HUES48 (cell line): ENCODE data around the gene MICALL1.

Source experiments
- H3K27ac ChIP-seq: one replicate; pipeline ENCODE4 v1.7.0; 2013; ENCODE audit warnings: low read depth, low read length, inconsistent platforms
- H3K27me3 ChIP-seq: 2 replicates; pipeline ENCODE4 v1.6.1; 2013; ENCODE audit warnings: mild to moderate bottlenecking, low read length; ENCODE audit not compliant: control insufficient read depth, insufficient read depth
- H3K36me3 ChIP-seq: 2 replicates; pipeline ENCODE4 v1.6.1; 2013; ENCODE audit warnings: low read length; ENCODE audit not compliant: control insufficient read depth, insufficient read depth
- H3K4me1 ChIP-seq: 2 replicates; pipeline ENCODE4 v1.6.1; 2013; ENCODE audit warnings: mild to moderate bottlenecking, low read length; ENCODE audit not compliant: control insufficient read depth, insufficient read depth
- H3K4me3 ChIP-seq: 2 replicates; pipeline ENCODE4 v1.5.1; 2013; ENCODE audit warnings: mild to moderate bottlenecking, low read depth, low read length
- H3K9ac ChIP-seq: 2 replicates; pipeline ENCODE4 v1.6.1; 2013; ENCODE audit warnings: mild to moderate bottlenecking, low read depth, low read length, moderate library complexity
- H3K9me3 ChIP-seq: 2 replicates; pipeline ENCODE4 v1.6.1; 2013; ENCODE audit warnings: low read length; ENCODE audit not compliant: control insufficient read depth, insufficient read depth

MICALL1 gene

DNA sequence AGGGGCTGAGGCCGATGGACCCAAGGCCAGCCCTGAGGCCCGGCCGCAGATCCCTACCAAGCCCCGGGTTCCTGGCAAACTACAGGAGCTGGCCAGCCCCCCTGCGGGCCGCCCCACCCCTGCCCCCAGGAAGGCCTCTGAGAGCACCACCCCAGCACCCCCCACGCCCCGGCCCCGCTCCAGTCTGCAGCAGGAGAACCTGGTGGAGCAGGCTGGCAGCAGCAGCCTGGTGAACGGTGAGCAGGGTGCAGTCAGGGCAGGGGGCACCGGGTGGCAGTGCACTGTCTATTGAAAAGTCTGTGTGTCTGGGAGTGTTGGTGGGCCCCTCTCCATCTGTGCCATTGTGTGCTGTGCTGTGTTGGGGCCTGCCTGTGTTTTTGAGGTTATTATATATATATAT is 16.1 kb downstream of the MICALL1 start:
- H3K4me1 ChIP-seq = no peaks in the 10 kb centered on the region
- no peak overlapping the region for H3K4me3 ChIP-seq
- no peaks in the 10 kb centered on the region for H3K27me3 ChIP-seq
- no peaks in the 10 kb centered on the region for H3K9me3 ChIP-seq
- no peak overlapping the region for H3K27ac ChIP-seq
- peaks cover 55% of the 10 kb centered on the region for H3K36me3 ChIP-seq
- no peak overlapping the region for H3K9ac ChIP-seq

GRCh38 chr22:37923927-37924326 is 17.8 kb downstream of the MICALL1 start:
- Histone ChIP-seq H3K9me3 (no peaks in the 10 kb centered on the region), H3K27me3 (no peaks in the 10 kb centered on the region), H3K9ac (no peak overlapping the region), H3K4me1 (no peaks in the 10 kb centered on the region), H3K4me3 (no peak overlapping the region), H3K36me3 (peaks cover 46% of the 10 kb centered on the region), H3K27ac (no peak overlapping the region)

DNA sequence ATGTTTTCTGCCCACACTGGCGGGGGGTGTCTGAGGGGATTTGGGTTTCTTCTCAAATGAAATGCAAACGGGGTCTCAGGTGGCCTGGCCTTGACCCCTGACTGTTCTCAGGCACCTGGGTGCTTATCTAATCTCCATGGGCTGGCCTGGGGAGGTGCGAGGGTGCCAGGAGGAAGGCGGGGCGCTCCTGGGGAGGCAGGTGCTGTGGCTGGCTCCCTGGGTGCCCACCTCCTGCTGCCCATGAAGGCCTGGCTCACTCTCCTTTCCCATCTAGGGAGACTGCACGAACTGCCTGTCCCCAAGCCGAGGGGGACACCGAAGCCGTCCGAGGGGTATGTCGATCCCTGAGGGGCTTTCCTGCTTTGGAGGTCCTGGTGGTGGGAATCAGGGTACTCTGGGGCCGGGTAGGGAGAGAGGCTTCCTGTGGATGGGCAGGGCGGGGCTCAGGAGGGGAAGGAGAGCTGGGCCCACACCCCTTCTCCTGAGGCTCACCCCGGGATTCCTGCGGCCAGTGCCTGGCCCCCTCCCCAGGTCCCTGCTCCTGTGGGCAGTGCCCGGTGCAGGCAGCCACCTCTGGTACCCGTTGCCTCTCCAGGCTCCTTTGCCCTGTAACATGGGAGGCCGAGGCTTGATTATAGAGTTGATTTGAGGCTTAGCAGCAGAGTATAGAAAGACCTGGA is 18.4 kb downstream of the MICALL1 start:
- H3K36me3 ChIP-seq = peaks cover 42% of the 10 kb centered on the region
- no peak overlapping the region for H3K9ac ChIP-seq
- H3K27me3 ChIP-seq = no peaks in the 10 kb centered on the region
- no peaks in the 10 kb centered on the region for H3K4me1 ChIP-seq
- H3K27ac ChIP-seq = no peak overlapping the region
- no peaks in the 10 kb centered on the region for H3K9me3 ChIP-seq
- H3K4me3 ChIP-seq = no peak overlapping the region

DNA sequence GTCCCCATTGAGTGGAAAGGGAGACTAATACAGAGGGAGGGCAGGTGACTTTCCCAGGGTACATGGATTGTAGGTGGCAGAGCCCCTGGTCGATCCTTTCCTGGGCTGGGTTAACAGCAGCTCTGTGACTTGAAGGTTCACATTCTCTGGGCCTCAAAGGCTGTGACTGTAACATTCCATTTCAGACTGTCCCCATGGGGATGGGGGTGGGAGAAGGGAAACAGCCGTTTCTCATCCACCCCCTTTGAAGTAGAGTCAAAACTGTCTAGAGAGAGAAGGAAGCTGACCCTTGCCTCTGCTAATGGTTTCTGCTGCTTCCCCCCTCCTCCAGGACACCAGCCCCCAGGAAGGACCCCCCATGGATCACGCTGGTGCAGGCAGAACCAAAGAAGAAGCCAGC is 19.2 kb downstream of the MICALL1 start:
- no peak overlapping the region for H3K9ac ChIP-seq
- no peak overlapping the region for H3K4me3 ChIP-seq
- no peaks in the 10 kb centered on the region for H3K9me3 ChIP-seq

GRCh38 chr22:37925767-37926166 is 19.7 kb downstream of the MICALL1 start:
- no peaks in the 10 kb centered on the region for H3K27me3 ChIP-seq
- no peaks in the 10 kb centered on the region for H3K4me1 ChIP-seq
- H3K36me3 ChIP-seq = peaks cover 35% of the 10 kb centered on the region
- no peaks in the 10 kb centered on the region for H3K9me3 ChIP-seq
- no peak overlapping the region for H3K27ac ChIP-seq
- H3K9ac ChIP-seq = no peak overlapping the region
- H3K4me3 ChIP-seq = no peak overlapping the region

More for the DNA sequence above, 19.2 kb downstream of the MICALL1 start:
- Histone ChIP-seq H3K27me3 (no peaks in the 10 kb centered on the region), H3K27ac (no peak overlapping the region), H3K4me1 (no peaks in the 10 kb centered on the region), H3K36me3 (peaks cover 36% of the 10 kb centered on the region)

- Histone ChIP-seq H3K36me3 (peaks cover 36% of the 10 kb centered on the region), H3K27ac (no peak overlapping the region), H3K4me3 (no peak overlapping the region), H3K9me3 (no peaks in the 10 kb centered on the region), H3K9ac (no peak overlapping the region), H3K27me3 (no peaks in the 10 kb centered on the region), H3K4me1 (no peaks in the 10 kb centered on the region)
Observed at GRCh38 chr22:37926358-37926757, 20.3 kb downstream of the MICALL1 start.

- peaks cover 42% of the 10 kb centered on the region for H3K36me3 ChIP-seq
Observed at GRCh38 chr22:37926771-37927636, 20.9 kb downstream of the MICALL1 start.

GRCh38 chr22:37927637-37927936 is 21.5 kb downstream of the MICALL1 start:
- H3K4me3 ChIP-seq = no peak overlapping the region
- peaks cover 47% of the 10 kb centered on the region for H3K36me3 ChIP-seq
- no peak overlapping the region for H3K9ac ChIP-seq
- H3K27me3 ChIP-seq = no peaks in the 10 kb centered on the region
- H3K27ac ChIP-seq = no peak overlapping the region
- H3K4me1 ChIP-seq = no peaks in the 10 kb centered on the region
- H3K9me3 ChIP-seq = no peaks in the 10 kb centered on the region

More at GRCh38 chr22:37926771-37927636, 20.9 kb downstream of the MICALL1 start:
- H3K27ac ChIP-seq = no peak overlapping the region
- H3K27me3 ChIP-seq = no peaks in the 10 kb centered on the region
- no peaks in the 10 kb centered on the region for H3K9me3 ChIP-seq
- H3K9ac ChIP-seq = no peak overlapping the region
- H3K4me1 ChIP-seq = no peaks in the 10 kb centered on the region
- H3K4me3 ChIP-seq = no peak overlapping the region

- Histone ChIP-seq H3K9me3 (no peaks in the 10 kb centered on the region), H3K4me1 (no peaks in the 10 kb centered on the region; the same call in 1 of the 2 replicates), H3K4me3 (no peak overlapping the region), H3K27me3 (no peaks in the 10 kb centered on the region), H3K9ac (no peak overlapping the region), H3K27ac (no peak overlapping the region), H3K36me3 (peaks cover 47% of the 10 kb centered on the region)
Observed at GRCh38 chr22:37929390-37929789, 23.3 kb downstream of the MICALL1 start.

DNA sequence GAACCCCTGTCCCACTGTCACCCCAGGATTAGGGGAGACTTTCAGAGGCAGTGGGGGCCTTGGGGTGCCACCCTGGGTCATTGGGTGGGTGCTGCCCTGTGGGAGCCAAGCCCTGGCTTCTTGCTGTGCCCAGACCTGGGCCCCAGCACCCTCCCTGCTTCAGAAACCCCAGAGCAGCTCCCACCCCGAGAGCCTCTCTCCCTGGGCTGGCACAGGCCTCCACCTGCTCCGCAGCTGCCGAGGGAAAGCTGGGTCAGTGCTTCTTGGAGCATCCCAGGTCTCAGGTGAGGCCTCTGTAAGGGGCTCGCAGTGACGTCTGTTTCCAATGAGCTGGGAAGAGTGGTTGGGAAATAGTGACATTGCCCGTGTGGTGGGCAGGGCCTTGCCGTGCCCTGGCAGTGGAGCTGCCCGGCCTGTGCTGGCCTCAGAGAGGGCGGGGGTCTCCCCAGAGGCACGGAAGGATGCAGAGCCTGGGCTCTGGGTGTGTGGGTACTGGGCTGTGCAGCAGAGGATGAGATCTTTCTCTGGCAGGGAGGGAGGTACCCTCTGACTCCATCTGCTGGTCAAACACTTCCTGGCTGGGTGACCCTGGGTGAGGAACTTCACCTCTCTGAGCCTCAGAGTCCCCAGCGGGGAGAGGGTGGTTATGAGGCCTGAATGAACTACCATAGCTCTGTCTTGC is 24.3 kb downstream of the MICALL1 start:
- Histone ChIP-seq H3K36me3 (peaks cover 41% of the 10 kb centered on the region), H3K27ac (no peak overlapping the region), H3K4me3 (no peak overlapping the region), H3K4me1 (no peaks in the 10 kb centered on the region; the same call in 1 of the 2 replicates), H3K27me3 (no peaks in the 10 kb centered on the region), H3K9ac (no peak overlapping the region), H3K9me3 (no peaks in the 10 kb centered on the region)

DNA sequence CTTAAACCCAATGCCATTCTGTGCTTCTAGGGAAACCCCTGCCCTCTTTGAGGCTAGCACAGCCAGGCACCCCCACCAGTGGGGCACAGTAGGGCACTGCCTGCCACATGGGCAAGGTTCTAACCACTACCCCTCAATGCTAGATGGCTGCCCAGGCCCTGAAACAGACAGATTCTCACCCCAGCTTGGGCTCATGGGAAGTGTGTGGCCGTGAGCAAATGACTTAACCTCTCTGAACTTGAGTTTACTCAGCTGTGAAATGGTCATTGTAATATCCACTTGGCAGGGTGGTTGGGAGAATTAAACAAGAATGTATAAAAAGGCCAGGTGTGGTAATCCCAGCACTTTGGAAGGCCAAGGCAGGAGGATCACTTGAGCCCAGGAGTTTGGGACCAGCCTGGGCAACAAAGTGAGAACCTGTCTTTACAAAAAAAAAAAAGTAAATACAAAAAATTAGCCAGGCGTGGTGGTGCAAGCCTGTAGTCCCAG is 24.9 kb downstream of the MICALL1 start:
- H3K9ac ChIP-seq = no peak overlapping the region
- H3K36me3 ChIP-seq = peaks cover 36% of the 10 kb centered on the region
- no peak overlapping the region for H3K27ac ChIP-seq
- H3K9me3 ChIP-seq = no peaks in the 10 kb centered on the region
- H3K4me1 ChIP-seq = no peaks in the 10 kb centered on the region; the same call in 1 of the 2 replicates
- no peaks in the 10 kb centered on the region for H3K27me3 ChIP-seq
- no peak overlapping the region for H3K4me3 ChIP-seq
